Ovary (tissue), 3 donors: Measurements from ENCODE around the gene NUBPL.
"Not testable (repeated sequence)": the region's sequence is repeated elsewhere in the genome, so short reads cannot be mapped to it uniquely, and the experiment has no call there.

Experiments
- EP300 ChIP-seq: sonication (generic); formaldehyde crosslinking; IDR thresholded peaks from one replicate; pipeline ENCODE4 v1.6.1; 2017; ENCODE audit warnings: antibody characterized with exemption
- POLR2A ChIP-seq: fragments of 450-650 bp; IDR thresholded peaks from one replicate; pipeline ENCODE4 v1.6.1; 2017; ENCODE audit warnings: antibody characterized with exemption, mild to moderate bottlenecking, moderate library complexity
- TF ChIP-seq, protein P1 (sequence below), 3 donors: fragments of 450-650 bp in 2 of 3; fragments of 200-600 bp in 1 of 3; IDR thresholded peaks; one replicate each; pipeline versions ENCODE4 v1.5.1 to v1.8.0; 2016 to 2022; ENCODE audit warnings: antibody characterized with exemption in 3 of 3, mild to moderate bottlenecking in 1 of 3
- donor health status: DM: no; HTN: no; CAD: no.

DNA sequence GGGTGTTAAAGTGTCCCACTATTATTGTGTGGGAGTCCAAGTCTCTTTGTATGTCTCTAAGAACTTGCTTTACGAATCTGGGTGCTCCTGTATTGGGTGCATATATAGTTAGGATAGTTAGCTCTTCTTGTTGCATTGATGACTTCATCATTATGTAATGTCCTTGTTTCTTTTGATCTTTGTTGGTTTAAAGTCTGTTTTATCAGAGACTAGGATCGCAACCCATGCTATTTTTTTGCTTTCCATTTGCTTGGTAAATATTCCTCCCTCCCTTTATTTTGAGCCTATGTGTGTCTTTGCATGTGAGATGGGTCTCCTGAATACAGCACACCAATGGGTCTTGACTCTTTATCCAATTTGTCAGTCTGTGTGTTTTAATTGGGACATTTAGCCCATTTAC is 57.7 kb downstream of the NUBPL start:
- TF ChIP-seq EP300, POLR2A: not testable (repeated sequence)
- TF ChIP-seq, protein P1, sequence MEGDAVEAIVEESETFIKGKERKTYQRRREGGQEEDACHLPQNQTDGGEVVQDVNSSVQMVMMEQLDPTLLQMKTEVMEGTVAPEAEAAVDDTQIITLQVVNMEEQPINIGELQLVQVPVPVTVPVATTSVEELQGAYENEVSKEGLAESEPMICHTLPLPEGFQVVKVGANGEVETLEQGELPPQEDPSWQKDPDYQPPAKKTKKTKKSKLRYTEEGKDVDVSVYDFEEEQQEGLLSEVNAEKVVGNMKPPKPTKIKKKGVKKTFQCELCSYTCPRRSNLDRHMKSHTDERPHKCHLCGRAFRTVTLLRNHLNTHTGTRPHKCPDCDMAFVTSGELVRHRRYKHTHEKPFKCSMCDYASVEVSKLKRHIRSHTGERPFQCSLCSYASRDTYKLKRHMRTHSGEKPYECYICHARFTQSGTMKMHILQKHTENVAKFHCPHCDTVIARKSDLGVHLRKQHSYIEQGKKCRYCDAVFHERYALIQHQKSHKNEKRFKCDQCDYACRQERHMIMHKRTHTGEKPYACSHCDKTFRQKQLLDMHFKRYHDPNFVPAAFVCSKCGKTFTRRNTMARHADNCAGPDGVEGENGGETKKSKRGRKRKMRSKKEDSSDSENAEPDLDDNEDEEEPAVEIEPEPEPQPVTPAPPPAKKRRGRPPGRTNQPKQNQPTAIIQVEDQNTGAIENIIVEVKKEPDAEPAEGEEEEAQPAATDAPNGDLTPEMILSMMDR (IDR thresholded peaks at IDR 0.05) = not testable (repeated sequence)
